IMR-90 (cell line): Measurements from ENCODE around the gene PGF. TPM values are rescaled to one million over a fixed set of nuclear protein-coding genes. Genes with fewer than 3 reads are reported as not detected.

Experiments
- ATAC-seq: fragments of 200-7000 bp; cut with Tn5 transposase; 2 replicates; pipeline ENCODE4 v1.9.1; 2020; ENCODE audit warnings: low read depth, mild to moderate bottlenecking, moderate library complexity
- BruUV-seq: library from RNA; stranded (reverse); fragments of 400-500 nt; replicated peaks from 2 replicates; lab custom pipeline; 2021; lab: Mats Ljungman, UMichigan
- CTCF ChIA-PET: fragments of 300-600 bp; formaldehyde crosslinking; extraction: SDS; loops from one replicate; lab custom pipeline; 2021; ENCODE audit warnings: antibody characterized with exemption; lab: Yijun Ruan, JAX
- POLR2A ChIA-PET: fragments of 300-600 bp; sonication (Branson Sonifier 250); formaldehyde crosslinking; loops from one replicate; lab custom pipeline; 2022; ENCODE audit warnings: antibody characterized with exemption; ENCODE audit not compliant: unreplicated experiment; lab: Charles Lee
- DNase-seq: peaks from one replicate; pipeline ENCODE4 v3.0.0; 2013
- H2AFZ ChIP-seq: replicated peaks from 2 replicates; pipeline ENCODE3; 2013; ENCODE audit warnings: low read length, mild to moderate bottlenecking; ENCODE audit not compliant: poor library complexity
- H2AK5ac ChIP-seq: 2 replicates; pipeline ENCODE4 v1.6.1; 2013; ENCODE audit warnings: low read depth, low read length, inconsistent platforms
- H2AK9ac ChIP-seq: replicated peaks from 2 replicates; pipeline ENCODE3; 2013; ENCODE audit warnings: mild to moderate bottlenecking, low read depth, low read length, moderate library complexity; ENCODE audit not compliant: poor library complexity
- H2BK120ac ChIP-seq: 2 replicates; pipeline ENCODE4 v1.6.1; 2013; ENCODE audit warnings: low read depth, low read length, inconsistent platforms
- H2BK15ac ChIP-seq: 3 replicates; pipeline ENCODE4 v1.6.1; 2013; ENCODE audit warnings: low read depth, low read length, inconsistent platforms
- H2BK20ac ChIP-seq: 2 replicates; pipeline ENCODE4 v1.6.1; 2013; ENCODE audit warnings: low read depth, mild to moderate bottlenecking, inconsistent platforms, low read length, moderate library complexity
- H2BK5ac ChIP-seq: 2 replicates; pipeline ENCODE4 v1.6.1; 2013; ENCODE audit warnings: mild to moderate bottlenecking, low read depth, low read length, inconsistent platforms; ENCODE audit not compliant: poor library complexity, severe bottlenecking
- H3K14ac ChIP-seq: replicated peaks from 2 replicates; pipeline ENCODE4 v1.6.1; 2013; ENCODE audit warnings: low read depth, low read length, inconsistent platforms
- H3K18ac ChIP-seq: 2 replicates; pipeline ENCODE4 v1.6.1; 2013; ENCODE audit warnings: low read depth, low read length, control low read depth
- H3K23ac ChIP-seq: 2 replicates; pipeline ENCODE4 v1.6.1; 2013; ENCODE audit warnings: low read depth, low read length, inconsistent platforms
- H3K27ac ChIP-seq: 2 replicates; pipeline ENCODE4 v1.5.1; 2013; ENCODE audit warnings: mild to moderate bottlenecking, control low read depth, low read length; ENCODE audit not compliant: insufficient read depth
- H3K27me3 ChIP-seq: 2 replicates; pipeline ENCODE4 v1.6.1; 2013; ENCODE audit warnings: low read length; ENCODE audit not compliant: control insufficient read depth, insufficient read depth
- H3K36me3 ChIP-seq: 2 replicates; pipeline ENCODE4 v1.6.1; 2013; ENCODE audit warnings: low read length, mixed read lengths; ENCODE audit not compliant: control insufficient read depth, insufficient read depth
- H3K4ac ChIP-seq: 2 replicates; pipeline ENCODE4 v1.6.1; 2013; ENCODE audit warnings: low read depth, low read length, inconsistent platforms
- H3K4me1 ChIP-seq: 2 replicates; pipeline ENCODE4 v1.6.1; 2013; ENCODE audit warnings: low read length, mixed read lengths; ENCODE audit not compliant: control insufficient read depth, insufficient read depth
- H3K4me2 ChIP-seq: 2 replicates; pipeline ENCODE4 v1.6.1; 2013; ENCODE audit warnings: low read depth, mild to moderate bottlenecking, control low read depth, low read length, moderate library complexity
- H3K4me3 ChIP-seq: 2 replicates; pipeline ENCODE4 v1.5.1; 2013; ENCODE audit warnings: low read depth, mild to moderate bottlenecking, control low read depth, low read length, moderate library complexity; ENCODE audit not compliant: insufficient read depth
- H3K56ac ChIP-seq: 2 replicates; pipeline ENCODE4 v1.6.1; 2013; ENCODE audit warnings: low read length, inconsistent platforms; ENCODE audit not compliant: insufficient read depth; ENCODE audit errors: extremely low read depth
- H3K79me1 ChIP-seq, 2 experiments: 2 replicates each; pipeline ENCODE4 v1.6.1; 2013; ENCODE audit warnings: low read length in 2 of 2, inconsistent platforms in 1 of 2, low read depth in 1 of 2
- H3K9ac ChIP-seq: 2 replicates; pipeline ENCODE4 v1.6.1; 2013; ENCODE audit warnings: low read depth, low read length, control low read depth
- H3K9me1 ChIP-seq: 2 replicates; pipeline ENCODE4 v1.6.1; 2013; ENCODE audit warnings: low read length, inconsistent platforms; ENCODE audit not compliant: insufficient read depth
- H3K9me3 ChIP-seq: 2 replicates; pipeline ENCODE4 v1.6.1; 2013; ENCODE audit warnings: low read length; ENCODE audit not compliant: control insufficient read depth, insufficient read depth
- H4K20me1 ChIP-seq: 2 replicates; pipeline ENCODE4 v1.6.1; 2013; ENCODE audit warnings: low read length, inconsistent platforms; ENCODE audit not compliant: insufficient read depth
- H4K5ac ChIP-seq: 2 replicates; pipeline ENCODE4 v1.6.1; 2013; ENCODE audit warnings: mild to moderate bottlenecking, low read depth, low read length, control low read depth
- H4K8ac ChIP-seq, 2 experiments: 2 replicates each; pipeline ENCODE4 v1.6.1; 2013; ENCODE audit warnings: low read depth in 2 of 2, low read length in 2 of 2, control low read depth in 1 of 2, inconsistent platforms in 1 of 2
- H4K91ac ChIP-seq: 2 replicates; pipeline ENCODE4 v1.6.1; 2013; ENCODE audit warnings: low read depth, low read length, inconsistent platforms; ENCODE audit not compliant: insufficient read depth
- FOS ChIP-seq: fragments of 150-350 bp; IDR thresholded peaks from 2 replicates; pipeline ENCODE4 v1.6.1; 2016; ENCODE audit warnings: low read depth, low read length
- MAZ ChIP-seq: IDR thresholded peaks from 2 replicates; pipeline ENCODE4 v1.6.1; 2012; ENCODE audit warnings: low read depth, mild to moderate bottlenecking, low read length, improper control_type of control experiment, moderate library complexity, borderline replicate concordance
- MXI1 ChIP-seq: IDR thresholded peaks from 2 replicates; pipeline ENCODE4 v1.6.1; 2012; ENCODE audit warnings: low read depth, mild to moderate bottlenecking, low read length, moderate library complexity, borderline replicate concordance
- RAD21 ChIP-seq: IDR thresholded peaks from 2 replicates; pipeline ENCODE4 v1.6.1; 2012; ENCODE audit warnings: low read length, improper control_type of control experiment
- WGBS, 2 experiments: methylation state at CpG; one replicate each; pipeline versions ENCODE4 v1.1.5 to v1.1.7; 2013; ENCODE audit warnings: missing lambda C conversion rate in 2 of 2; ENCODE audit not compliant: insufficient read length in 1 of 2; ENCODE audit errors: extremely low coverage in 2 of 2; 5-methylcytosine and 5-hydroxymethylcytosine counted together
- dilution Hi-C: fragments of 300-500 bp; cut with HindIII; formaldehyde crosslinking; loops from one replicate; pipeline ENCODE4 v1.14.3; 2018; ENCODE audit warnings: low sequenced_read_pairs; ENCODE audit not compliant: unreplicated experiment
- in situ Hi-C: fragments of 300-500 bp; cut with MboI; formaldehyde crosslinking; loops from 3 replicates; pipeline ENCODE4 v1.14.3; 2019; ENCODE audit warnings: low sequenced_read_pairs, inconsistent platforms, mixed read lengths
- intact Hi-C: fragments of 100-400 bp; cut with micrococcal nuclease; formaldehyde crosslinking; loops from 2 replicates; pipeline ENCODE4 v1.10.0; 2022
- polyA plus RNA-seq, 3 experiments: library from polyadenylated mRNA; depleted of rRNA; stranded (reverse); fragments of >200 nt; gene quantifications; 2 replicates each; pipeline ENCODE4 v1.2.3, GENCODE V29; 2012; ENCODE audit warnings: low replicate concordance in 1 of 3
- total RNA-seq: library from RNA; depleted of rRNA; stranded (reverse); fragments of >200 nt; gene quantifications from 2 replicates; pipeline ENCODE4 v1.2.3, GENCODE V29; 2012
- TF ChIP-seq, protein P1 (sequence below): fragments of 150-350 bp; IDR thresholded peaks from 2 replicates; pipeline ENCODE4 v1.6.1; 2016; ENCODE audit warnings: low read depth, mild to moderate bottlenecking, low read length, moderate library complexity, borderline replicate concordance

Gene PGF
- total and polyA plus RNA-seq, 2 of the 4 experiments (the other 2 are of a cell fraction) = 0.36 to 0.39 TPM

DNA sequence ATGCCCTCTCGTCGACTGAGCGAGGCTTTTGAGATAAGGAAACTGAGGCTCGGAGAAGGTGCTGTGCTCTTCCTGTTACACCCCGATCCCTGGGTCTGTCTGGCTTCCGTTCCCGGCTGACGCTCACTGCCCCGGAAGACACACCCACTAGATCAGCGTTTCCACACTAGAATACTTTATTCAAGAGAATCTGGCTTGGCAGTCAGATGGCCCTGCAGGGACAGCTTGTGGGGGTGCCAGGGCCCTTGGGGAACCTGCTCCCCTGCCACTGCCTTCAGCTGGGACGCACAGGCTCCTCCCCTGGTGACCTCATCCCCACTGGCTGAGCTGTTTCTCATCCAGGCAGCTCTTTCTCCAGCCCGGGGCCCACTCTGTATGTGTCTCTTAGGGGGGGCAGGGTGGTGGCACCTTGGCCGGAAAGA lies 13.7 kb downstream of the PGF start:
- Histone ChIP-seq H3K14ac (peak overlapping the region; percentile 68; the same call in 1 of the 2 replicates), H2BK5ac (peak overlapping the region; percentile 32), H3K4ac (peak overlapping the region; percentile 90), H2BK20ac (peak overlapping the region; percentile 92), H3K9me3 (no peaks in the 10 kb centered on the region), H4K8ac (peak overlapping the region; percentile 59 to 85), H3K9me1 (peaks cover 18% of the 10 kb centered on the region), H2AK9ac (peak overlapping the region; percentile 17), H4K5ac (peak overlapping the region; percentile 86), H3K79me1 (no peaks in the 10 kb centered on the region), H3K36me3 (no peaks in the 10 kb centered on the region), H3K27me3 (no peaks in the 10 kb centered on the region), H3K4me2 (no peak overlapping the region), H4K20me1 (no peaks in the 10 kb centered on the region), H3K9ac (no peak overlapping the region; the same call in 1 of the 2 replicates), H3K56ac (no peak overlapping the region; the same call in 1 of the 2 replicates), H3K18ac (peak overlapping the region; percentile 68; the same call in 1 of the 2 replicates), H2BK120ac (peak overlapping the region; percentile 87), H3K4me1 (peaks cover 21% of the 10 kb centered on the region), H3K23ac (peak overlapping the region; percentile 82; the same call in 1 of the 2 replicates), H4K91ac (peak overlapping the region; percentile 57), H2AK5ac (peak overlapping the region; percentile 95), H2BK15ac (peak overlapping the region; percentile 91; the same call in 2 of the 3 replicates), H3K27ac (no peak overlapping the region; the same call in 1 of the 2 replicates), H3K4me3 (no peak overlapping the region), H2AFZ (peak overlapping the region; percentile 92)
- ChIA-PET POLR2A (interaction anchor here (0.6 to 1.0 kb wide), 2 partner anchors 12 to 128 kb away, joined by 3 read pairs; partner anchors contain the start of gene ZC2HC1C), CTCF (interaction anchor here (1.5 kb wide), 1 partner anchor 147 kb away, joined by 7 read pairs; no protein-coding TSS in a partner anchor)
- no TSS peak for BruUV-seq
- ATAC-seq (peak; percentile 65), DNase-seq (peak; percentile 57)
- intact Hi-C loops = loop anchor here (5.0 to 10.0 kb wide), 2 partner anchors 126 to 353 kb away; partner anchors contain the start of gene ZC2HC1C
- in situ Hi-C loops = no loop called here
- TF ChIP-seq, protein P1, sequence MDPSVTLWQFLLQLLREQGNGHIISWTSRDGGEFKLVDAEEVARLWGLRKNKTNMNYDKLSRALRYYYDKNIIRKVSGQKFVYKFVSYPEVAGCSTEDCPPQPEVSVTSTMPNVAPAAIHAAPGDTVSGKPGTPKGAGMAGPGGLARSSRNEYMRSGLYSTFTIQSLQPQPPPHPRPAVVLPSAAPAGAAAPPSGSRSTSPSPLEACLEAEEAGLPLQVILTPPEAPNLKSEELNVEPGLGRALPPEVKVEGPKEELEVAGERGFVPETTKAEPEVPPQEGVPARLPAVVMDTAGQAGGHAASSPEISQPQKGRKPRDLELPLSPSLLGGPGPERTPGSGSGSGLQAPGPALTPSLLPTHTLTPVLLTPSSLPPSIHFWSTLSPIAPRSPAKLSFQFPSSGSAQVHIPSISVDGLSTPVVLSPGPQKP = no peak
- TF ChIP-seq RAD21 (no peak), MXI1 (no peak), FOS (no peak), MAZ (peak; percentile 11; the same call in 1 of the 2 replicates)
- dilution Hi-C loops = no loop called here
- 60% methylated on average over 1 of the region's 13 CpGs; no CpG with 5 or more reads in 1 of the 2 experiments for WGBS, 2 experiments
